Measurements from ENCODE around the gene SHROOM2.
A peak's percentile ranks its signal among the peaks of the same experiment; 100 is the strongest.

The SHROOM2 gene

DNA sequence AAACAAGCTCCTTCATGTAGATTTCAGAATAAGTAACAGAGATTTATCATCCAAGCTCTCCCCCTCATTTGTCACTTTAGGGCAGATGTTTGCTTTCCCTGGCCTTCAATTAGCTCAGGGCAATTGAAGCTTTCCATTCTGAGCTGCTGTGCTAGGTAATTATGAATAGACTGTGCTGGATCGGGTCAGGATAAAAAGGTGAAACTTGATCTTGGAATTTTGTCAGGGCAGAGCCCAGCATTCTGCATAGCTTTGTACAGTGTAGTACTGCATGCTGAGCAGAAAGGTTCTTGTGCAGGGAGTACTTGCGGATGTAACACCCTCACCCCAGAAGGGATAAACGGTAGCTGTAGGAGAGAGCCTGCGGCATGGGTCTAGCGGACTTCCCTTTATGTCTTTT, 116.9 kb downstream of the SHROOM2 start:
- DNase-seq = no peak

DNA sequence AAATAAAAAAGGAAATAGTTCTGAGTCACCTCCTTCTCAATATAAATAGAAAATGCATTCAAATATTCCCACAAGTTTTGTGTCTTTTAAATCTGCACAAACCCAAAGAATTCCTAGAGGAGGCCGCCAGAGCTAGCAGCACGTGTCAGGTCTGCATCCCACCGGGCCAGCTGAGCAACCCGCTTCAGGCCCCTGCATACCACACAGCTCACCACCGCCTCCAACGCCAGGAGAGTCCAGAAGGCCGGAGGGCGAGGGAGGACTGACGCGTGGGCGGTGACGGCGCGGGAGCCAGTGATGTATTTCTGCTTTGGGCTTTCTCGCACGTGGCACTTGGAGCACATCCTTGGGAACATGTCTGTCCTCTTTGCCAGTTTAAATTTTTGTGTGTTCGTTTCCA, 119.1 kb downstream of the SHROOM2 start:
- DNase-seq = no peak

DNA sequence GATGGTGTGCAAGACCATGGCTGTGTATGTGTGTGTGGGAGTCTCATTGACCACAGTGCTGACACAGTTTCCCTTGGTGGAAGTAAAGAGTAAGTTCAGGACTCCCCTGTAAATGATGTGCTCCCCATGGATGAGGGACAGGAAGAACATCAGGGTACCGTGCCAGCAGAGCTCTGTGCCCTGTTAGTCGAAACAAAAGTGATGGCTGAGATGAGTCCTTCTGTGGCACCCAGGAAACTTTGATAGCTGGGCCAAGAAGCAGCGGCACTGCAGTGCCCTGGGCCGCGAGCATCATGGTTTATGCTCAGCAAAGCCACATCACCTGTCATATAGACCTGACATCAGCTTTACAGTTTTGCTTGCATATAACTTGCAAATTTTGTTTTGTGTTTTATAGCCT, 119.5 kb downstream of the SHROOM2 start:
- DNase-seq = no peak

DNA sequence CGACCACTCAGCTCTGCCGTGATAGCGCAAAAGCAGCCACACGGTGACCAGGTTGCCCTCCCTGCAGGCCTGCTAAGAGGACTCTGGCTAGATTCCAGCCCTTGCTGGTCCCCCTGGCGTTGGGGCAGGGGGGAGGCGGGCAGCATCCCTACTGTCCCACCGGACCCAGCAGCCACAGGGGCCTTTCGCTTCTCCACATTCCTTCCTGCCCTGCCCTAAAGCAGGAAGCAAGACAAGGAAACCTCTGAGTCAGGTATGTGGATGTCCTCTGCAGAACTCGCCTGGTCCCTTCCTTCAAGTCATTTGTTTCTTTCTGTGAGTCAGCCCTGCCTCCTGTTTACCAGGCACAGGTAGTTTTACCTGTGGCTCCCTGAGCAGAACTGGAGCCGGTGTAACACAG, 120.7 kb downstream of the SHROOM2 start:
- no peak for DNase-seq

DNA sequence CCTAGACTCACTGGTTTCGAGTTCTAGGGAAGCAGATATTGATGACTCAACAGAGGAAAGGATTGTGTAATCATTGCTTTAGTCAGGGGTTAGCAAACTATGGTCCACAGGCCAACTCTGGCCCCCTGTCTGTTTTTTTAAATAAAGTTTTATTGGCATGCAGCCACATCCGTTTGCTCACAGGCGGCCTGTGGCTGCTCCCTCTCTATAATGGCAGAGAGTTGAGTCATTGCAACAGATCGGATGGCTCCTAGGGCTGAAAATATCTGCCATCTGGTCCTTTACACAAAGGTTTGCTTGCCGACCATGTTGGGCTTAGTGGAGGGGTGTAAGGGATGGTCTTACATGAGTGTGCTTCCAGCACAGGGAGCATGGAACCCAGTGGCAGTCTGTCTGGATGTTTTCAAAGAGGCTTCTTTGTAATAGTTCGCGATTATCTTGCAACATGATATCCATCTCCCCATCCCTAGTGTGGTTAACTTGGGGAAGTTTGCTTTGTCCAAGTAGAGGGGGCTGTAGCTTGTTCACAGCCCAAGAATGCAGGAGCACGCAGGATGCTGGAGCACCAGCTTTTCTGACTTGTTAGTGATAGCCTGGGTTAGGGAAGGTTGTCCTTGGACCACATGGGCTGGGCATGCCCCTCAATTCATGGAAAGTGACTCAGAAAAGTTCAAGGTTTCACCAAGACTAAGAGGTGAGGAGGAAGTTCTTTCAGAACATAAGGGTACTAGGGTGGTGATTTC, 121.6 kb downstream of the SHROOM2 start:
- no peak for DNase-seq

DNA sequence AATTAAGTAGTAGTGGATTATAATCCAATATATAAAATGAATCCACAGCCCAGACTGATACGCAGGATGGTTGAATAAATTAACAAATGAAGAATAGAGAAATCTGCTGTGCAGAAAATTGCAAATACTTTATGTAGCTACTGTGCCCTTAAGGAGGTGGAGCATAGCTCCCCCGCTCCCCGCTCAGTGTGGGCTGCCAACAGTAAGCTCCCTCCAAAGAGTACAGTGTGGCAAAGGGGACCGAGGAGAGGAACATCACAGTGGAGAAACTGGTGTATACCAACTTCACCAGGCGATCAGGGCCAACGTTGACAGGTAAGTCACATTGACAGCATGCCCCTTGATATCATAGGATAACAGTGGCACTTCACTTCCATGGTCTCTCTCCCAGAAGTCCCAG, 123.0 kb downstream of the SHROOM2 start:
- no peak for DNase-seq

DNA sequence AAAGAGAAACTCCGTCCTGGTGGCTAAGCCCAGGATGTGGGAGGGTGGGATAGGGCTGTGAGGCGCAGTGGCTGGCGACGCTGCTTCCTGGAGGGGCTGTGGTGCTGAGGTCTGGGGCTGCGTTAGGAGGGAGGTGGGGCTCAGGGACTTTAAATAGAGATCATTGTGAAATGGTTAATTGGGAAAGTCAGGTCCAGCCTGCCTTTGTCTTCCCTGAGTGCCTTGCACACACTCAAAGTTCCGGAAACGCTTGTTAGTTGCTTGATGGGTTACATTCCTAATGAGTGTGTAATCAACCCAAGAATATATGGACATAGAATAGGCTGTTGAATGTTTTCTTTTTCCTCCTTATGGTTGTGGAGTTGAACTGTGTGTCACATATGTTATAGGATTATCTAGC, 125.3 kb downstream of the SHROOM2 start:
- DNase-seq = no peak

DNA sequence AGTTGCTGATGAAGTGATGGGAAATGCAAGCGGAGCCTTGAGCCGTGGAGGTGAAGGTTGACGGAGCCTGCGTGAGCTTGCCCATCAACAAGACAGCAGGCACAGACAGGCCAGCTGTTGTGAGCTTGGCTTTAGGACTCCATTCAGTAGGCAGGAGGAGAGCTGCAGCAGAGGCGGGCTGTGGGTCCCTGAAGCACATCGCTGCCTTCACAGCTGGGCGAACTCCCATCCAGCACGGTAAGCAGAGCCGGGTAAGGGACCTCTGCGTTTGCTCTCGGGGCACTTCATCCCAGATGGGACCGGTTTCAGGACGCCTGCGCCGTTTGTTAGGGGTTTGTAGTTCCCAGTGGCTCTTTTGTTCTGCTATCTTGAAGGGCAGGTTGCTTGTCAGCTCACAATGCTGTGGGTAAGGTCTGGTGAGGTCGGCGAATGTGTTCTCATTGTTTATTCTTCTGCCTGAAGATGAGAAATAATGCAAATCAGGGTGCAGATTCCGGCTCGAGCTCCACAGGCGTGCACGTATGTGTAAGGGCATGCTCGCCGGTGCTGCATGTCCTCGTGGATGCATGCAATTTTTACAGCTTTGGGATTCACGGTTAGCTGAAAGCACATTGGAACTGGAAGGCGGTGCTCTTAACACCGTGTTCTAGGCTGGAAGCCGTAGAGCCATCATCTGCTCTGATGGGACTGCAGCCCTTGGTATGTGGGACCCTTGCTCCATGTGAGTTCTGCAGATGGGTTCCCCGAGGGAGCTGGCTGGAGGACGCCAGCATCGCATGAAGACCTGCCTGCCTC, 126.3 kb downstream of the SHROOM2 start:
- DNase-seq = no peak

DNA sequence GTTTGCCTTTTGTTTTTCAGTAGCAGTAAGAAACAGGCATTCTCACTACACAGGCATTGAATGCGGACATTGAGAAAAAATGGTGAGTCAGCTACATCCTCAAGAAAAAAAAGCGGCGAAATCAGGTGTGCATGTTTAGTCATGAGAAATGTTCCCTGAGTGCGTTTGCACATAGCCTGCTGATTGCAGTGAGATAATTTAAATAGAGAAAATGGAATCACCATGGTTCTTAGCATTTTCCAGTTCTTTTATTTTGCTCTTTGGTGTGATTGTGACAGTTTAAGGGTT, 126.9 kb downstream of the SHROOM2 start:
- DNase-seq = no peak

DNA sequence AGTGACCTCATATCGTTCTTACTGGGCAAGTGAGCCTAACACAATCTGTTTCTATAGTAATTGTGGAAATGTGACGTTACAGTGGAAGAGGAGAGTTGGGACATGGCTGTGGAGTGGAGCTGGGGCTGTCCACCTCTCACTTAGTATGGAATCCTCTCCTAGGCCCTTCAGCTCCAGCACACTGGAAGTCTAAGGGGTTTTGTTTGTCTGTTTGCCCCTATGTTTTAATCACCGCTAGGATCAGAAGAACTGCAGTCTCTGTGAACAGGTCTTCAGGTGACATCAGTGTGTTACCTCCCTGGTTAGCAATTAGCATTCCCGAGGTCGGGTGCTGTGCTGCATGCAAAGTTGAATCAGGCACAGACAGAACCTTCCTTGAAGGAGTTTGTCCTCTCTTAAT, 131.6 kb downstream of the SHROOM2 start:
- no peak for DNase-seq

DNA sequence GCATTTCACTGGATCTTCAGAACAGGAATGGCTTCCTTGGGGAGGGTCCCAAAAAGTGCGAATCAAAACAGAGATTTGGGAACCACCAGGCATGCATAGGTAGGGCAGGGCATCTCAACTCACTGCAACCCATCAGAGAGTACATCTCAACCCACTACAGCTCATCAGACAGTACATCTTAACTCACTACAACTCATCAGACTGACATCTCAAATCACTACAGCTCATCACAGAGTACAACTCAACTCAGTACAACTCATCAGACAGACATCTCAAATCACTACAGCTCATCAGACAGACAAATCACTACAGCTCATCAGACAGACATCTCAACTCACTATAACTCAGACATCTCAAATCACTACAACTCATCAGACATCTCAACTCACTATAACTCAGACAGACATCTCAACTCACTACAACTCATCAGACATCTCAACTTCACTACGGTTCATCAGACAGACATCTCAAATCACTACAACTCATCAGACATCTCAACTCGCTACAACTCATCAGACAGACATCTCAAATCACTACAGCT, 133.5 kb downstream of the SHROOM2 start:
- no peak for DNase-seq

DNA sequence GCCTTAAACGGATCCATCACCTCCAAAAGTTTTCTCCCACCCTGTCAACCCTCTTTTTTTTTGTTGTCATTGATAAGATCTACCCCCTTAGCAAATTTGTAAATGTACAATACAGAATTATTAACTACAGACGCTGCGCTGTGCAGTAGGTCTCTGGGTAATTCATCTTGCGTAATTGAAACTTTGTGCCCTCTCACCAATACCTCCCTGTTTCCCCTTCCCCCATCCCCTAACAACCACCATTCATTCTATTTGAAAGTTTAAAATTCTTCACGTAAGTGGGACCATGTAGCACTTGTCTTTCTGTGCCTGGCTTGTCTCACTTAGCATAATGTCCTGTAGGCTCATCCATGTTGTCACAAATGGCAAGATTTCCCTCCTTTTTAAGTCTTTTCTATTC, 135.2 kb downstream of the SHROOM2 start:
- no peak for DNase-seq

DNA sequence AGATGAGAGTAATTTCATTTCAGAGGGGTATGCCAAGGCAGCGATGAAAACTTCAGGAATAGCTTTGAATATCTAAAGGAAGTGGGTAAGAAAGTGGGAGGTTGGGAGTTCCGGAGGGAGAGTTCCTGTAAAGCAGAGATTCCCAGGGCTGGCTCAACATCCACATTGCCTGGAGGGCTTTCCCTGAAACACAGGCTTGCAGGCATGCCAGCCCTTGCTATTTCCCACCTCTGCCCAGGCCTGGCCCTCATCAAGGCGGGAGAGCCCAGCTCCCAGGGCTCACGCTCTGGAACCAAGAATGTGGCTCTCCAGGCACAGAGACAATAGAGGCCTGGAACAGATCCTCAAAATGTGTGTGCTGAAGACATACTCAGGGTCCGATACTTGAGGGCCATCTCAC, 137.1 kb downstream of the SHROOM2 start:
- DNase-seq = no peak

DNA sequence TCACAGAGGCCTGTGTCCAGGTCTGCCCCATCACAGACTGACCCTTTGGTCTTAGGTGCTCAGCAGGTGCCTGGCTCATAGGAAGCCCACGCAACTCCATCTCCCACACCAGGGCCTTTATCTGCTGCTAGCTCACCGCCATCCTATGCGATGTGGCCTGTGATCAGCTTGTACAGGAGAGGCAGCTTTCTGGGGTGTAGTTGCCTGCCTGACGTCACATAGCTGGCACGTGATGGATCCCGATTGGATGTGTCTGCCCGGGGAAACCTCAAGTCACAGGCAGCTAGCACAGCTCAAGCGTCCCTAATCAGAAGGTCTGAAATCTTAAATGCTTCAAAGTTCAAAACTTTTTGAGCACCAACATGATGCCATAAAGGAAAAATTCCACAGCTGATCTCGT, 139.8 kb downstream of the SHROOM2 start:
- DNase-seq = no peak

DNA sequence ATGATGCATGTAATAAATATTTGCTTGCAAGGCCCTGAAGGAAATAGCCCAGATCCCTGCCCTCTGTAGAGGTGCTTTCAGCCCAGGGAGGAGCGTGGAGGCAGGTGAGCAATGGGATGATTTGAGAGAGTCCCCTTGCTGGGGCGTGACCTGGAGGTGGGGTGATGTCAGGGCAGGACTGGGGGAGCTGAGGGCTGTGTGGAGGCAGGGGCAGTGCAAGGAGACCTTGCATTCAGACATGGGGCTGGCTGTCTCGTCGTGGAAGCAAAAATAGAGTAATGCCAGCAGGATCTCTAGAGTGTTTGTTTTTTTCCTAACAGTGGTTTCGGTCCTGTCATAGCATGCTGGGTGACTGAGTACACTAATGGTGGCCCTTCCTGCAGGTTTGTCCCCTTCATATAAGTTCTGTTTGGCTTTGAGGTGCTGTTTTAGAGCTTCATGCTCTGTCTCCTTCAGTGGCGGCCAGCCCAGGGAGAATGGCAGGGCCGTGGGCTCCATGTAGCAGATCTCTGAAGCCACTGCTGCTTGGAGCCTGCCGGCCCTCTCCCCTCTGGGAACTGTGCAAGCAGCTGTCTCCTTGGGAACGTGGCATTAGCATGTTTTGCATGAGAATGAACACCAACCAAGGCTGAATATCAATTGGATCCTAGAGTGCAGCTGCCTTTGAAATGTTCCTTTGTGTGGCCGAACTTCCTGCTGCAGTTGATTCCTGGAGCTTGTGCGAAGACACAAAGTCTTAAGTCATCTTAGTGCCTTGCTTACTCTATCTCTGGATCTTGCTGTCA, 141.7 kb downstream of the SHROOM2 start:
- DNase-seq = peak; percentile 25 to 51

DNA sequence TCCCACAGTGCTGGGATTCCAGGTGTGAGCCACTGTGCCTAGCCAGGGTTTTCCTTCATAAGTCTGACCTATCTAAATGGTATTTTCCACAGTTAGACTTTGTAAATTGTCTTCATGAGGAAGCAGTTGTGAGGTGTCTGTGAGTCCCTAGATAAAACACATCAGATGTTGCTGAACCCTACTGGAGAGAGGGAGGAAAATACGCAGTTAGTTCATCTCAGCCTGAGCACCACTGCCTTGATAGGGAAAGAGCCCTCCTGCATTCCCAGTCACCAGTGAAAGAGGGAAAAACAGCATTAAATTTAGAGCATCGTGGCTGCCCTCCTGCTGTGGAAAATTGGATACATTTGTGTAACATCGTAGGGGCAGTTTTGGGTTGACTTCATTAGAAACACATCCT, 149.2 kb downstream of the SHROOM2 start:
- DNase-seq = no peak

DNA sequence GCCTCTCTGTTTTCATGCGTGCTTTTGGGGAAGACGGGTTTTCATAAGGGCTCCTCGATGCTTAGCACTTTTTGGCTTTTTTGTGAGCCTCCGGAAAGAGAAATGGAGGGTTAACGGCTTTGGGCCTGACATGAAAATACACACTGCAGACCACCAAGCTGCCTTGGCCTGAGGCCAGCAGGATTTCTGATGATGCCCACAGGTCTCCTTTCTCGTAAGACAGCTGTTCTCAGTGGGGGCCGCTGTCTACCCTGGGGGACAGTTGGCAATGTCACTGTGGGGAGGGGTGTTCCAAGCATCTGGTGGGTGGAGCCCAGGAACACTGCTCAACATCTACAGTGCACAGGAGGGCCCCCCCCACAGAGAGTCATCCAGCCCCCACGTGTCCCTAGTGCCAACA, 151.5 kb downstream of the SHROOM2 start:
- no peak for DNase-seq

DNA sequence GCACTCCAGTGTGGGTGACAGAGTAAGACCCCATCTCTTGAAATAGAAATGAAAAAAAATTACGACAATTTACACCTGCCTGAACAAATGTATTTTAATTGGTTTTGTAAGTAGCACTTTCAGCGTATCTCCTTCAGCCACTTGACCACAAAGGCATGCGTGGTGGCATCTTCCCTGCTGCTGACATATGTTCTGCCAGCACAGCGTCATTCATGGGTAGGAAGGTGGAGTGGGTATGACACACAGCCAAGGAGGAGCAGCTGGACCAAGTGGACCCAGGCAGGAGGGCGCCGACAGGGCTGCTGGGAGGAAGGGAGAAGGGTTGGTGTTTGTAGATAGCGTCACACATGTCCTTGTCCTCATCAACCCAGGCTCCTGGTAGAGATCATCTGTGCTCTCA, 152.3 kb downstream of the SHROOM2 start:
- no peak for DNase-seq

DNA sequence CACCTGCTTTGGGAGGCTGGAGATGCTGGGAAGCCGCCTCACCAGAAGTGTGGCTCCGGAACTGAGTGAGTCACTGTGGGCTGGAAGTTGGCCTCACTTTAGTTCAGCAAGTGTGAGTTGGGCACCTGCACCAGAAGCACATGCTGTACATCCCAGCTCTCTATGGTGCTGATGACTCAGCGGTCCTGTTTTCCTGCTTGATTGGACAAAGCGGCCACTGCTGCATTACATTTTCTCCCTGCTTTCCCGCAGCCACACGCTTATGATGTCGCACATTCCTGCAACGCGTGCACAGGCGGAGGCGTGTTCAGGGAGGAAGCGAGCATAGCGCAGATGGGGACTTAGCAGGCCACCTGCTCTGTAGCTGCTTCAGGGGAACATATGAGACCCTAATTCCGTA, 154.2 kb downstream of the SHROOM2 start:
- peak in 1 of 2 donors; percentile 12 for DNase-seq

DNA sequence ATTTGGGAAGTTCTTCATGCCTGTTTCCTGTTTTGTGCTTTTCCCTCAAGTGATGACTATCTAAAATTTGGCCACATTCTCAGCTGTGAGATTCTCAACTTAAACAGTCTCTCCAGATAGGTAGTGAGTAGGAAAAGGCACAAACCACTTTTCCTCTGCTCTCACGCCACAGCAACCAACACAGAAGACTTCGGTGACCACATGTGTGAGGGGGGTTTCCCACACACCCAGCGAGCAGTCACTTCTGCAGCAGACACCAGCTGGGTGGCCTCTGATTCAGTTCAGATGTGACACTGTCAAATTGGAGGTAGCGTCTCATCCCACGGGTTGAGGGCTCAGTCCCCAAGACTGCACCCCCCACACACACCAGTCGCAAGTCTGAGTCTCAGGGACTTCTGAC, 155.9 kb downstream of the SHROOM2 start:
- no peak for DNase-seq

DNA sequence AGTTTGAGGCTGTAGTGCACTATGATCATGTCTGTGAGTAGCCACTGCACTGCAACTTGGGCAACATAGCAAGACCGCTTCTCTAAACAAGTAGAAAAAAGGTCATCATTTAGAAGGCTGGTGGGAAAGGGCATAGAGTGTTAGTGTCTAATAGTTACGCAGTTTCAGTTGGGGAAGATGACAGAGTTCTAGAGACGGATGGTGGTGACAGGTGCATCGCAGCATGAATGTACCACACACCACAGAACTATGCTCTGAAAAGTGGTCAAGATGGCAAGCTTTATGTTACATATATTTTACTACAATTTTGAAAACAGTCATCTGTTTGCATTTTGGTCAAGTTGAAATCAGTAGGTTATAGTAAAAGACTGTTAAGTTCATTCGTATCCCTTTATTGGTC, 157.2 kb downstream of the SHROOM2 start:
- no peak for DNase-seq

DNA sequence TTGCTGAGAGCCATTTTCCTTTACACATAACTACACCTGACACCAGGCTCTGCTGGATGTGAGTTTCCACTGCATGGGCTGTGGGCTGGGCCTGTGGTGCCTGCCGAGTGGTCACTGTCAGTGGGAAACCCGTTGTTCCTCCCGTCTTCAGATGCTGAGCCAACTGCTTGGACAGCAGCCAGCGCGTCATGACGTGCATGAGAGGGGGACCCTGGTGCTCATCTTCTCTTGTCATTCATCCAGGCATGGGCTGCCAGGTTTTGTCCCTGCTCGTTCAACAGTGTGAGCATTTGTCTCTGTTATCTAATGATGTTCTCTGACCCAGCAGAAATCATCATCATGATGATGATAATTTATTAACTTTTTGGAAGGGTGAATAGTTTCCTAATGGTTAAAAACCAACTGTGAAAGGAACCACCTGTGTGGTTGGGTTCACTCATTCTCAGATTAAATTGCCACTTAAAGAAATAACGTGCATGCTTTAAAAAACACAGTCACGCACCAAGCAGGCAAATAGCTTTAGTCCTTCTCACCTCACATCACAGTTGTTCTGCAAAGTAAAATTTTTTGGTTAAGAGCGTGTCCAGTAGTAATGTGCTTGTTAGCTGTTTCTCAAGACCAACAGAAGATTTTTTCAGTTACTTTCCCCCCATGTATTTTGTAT, 161.0 kb downstream of the SHROOM2 start:
- no peak for DNase-seq

DNA sequence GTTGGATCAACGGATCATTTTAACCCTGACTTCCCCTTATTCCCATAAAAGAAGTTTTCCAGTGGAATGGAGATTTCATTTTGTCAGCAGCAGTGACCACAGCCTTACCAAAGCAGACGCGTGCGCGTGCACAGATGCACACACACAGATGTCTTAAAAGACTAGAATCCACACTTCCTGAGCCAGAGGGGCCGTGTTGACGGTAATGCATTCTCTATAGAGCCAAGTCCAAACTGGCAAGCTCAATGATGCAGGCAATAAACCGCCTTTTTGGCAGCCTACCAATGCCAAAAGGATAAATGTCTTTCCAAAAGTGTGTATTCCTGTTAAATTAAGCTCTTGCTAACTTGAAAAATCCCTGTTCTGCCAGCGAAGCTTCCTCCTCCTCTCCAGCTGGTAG, 162.2 kb downstream of the SHROOM2 start:
- no peak for DNase-seq

Data from hippocampal formation (tissue), 2 donors.